ENCODE measurements around the gene CACNB2.

Gene CACNB2

DNA sequence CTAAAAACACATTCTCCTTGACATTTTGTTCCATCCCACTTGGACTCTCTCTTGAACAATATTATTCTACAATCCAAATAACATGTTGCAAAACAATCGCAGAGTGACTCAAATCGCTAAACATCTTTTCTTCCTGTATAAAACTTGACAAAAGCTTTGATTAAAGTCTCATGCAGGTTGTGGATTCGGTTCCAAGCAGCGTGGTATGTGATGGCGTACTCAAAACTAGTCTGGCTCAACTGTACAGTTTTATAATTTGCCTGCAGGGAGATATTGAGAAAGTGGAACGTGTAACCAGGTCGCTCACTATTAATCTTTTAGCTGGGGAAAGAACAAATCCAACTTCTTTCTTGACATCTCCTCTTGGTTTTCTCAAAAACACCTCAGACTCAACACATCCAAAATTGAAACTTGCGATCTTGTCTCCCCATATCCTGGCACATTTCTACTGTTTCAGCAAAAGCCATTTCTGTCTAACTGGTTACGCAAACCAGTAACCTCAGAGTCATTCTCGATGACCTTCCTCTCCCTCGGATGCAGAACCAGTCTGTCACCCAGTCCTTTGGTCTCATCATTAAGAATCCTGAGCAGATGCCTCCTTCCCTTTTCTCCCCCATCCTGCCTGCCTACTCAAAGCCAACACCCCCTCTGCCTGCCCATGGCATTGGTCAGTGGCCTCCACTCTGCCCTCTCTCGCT lies 100.1 kb downstream of the CACNB2 start:
- H3K27me3 ChIP-seq, result no peaks in the 10 kb centered on the region
- H3K4me1 ChIP-seq, result no peaks in the 10 kb centered on the region
- H3K4me2 ChIP-seq, result no peak overlapping the region
- no peak overlapping the region for H3K4me3 ChIP-seq
- H3K9ac ChIP-seq, result no peak overlapping the region
- H3K9me3 ChIP-seq, result peaks cover 6% of the 10 kb centered on the region; the same call in 1 of the 2 replicates
- no peak overlapping the region for H3K27ac ChIP-seq
- no peaks in the 10 kb centered on the region for H3K36me3 ChIP-seq
- no peak for TF ChIP-seq Cebpa-rat (IDR thresholded peaks at IDR 0.05)
- no peaks in the 10 kb centered on the region for H4K20me1 ChIP-seq

DNA sequence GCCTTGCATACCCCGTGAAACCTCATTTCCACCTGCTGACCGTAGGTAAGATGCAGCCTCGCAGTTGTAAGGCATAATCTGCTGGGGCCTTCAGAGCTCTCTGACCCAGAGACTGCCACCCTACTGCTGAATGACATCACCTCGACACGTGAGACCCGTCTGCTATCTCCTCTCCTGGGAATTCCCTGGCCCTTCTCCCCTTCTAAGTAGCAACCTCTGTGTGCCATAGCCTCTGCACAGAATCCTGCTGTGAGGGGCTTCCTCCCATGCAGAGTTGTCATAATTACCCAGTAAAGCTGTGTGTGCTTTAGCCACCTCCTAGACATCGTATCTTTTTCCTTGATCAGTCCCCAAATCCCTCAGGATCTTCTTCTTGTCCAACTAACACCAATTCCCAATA lies 106.7 kb downstream of the CACNB2 start:
- Histone ChIP-seq H3K4me2 (no peak overlapping the region), H3K9me3 (peaks cover 6% of the 10 kb centered on the region; the same call in 1 of the 2 replicates), H3K36me3 (no peaks in the 10 kb centered on the region), H4K20me1 (no peaks in the 10 kb centered on the region), H3K4me1 (no peaks in the 10 kb centered on the region), H3K9ac (no peak overlapping the region), H3K4me3 (no peak overlapping the region), H3K27me3 (no peaks in the 10 kb centered on the region), H3K27ac (no peak overlapping the region)
- no peak for TF ChIP-seq Cebpa-rat (IDR thresholded peaks at IDR 0.05)

DNA sequence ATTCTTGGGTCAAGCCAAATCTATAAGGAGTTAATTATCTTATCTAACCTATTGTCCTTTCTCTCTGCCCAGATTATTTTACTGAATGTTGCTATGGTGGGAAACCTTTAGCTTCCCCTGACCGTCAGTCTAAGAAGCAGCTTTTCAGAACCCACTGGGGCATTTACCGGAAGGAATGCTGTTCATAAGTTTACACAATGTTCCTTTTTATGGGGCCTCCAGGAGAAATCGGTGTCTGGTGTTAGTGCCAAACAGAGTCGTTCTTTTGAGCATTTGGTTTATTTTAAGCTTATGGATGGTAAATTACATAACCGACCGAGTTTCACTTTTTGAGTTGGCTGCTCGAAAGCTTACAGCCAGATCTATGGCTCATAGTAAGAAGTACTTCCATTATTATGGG lies 111.9 kb downstream of the CACNB2 start:
- H3K9ac ChIP-seq, result no peak overlapping the region
- H3K4me3 ChIP-seq, result no peak overlapping the region
- TF ChIP-seq Cebpa-rat (IDR thresholded peaks at IDR 0.05), result no peak
- H3K9me3 ChIP-seq, result no peaks in the 10 kb centered on the region
- H3K36me3 ChIP-seq, result no peaks in the 10 kb centered on the region
- no peak overlapping the region for H3K4me2 ChIP-seq
- no peaks in the 10 kb centered on the region for H3K4me1 ChIP-seq
- no peaks in the 10 kb centered on the region for H3K27me3 ChIP-seq
- H3K27ac ChIP-seq, result no peak overlapping the region
- H4K20me1 ChIP-seq, result no peaks in the 10 kb centered on the region

DNA sequence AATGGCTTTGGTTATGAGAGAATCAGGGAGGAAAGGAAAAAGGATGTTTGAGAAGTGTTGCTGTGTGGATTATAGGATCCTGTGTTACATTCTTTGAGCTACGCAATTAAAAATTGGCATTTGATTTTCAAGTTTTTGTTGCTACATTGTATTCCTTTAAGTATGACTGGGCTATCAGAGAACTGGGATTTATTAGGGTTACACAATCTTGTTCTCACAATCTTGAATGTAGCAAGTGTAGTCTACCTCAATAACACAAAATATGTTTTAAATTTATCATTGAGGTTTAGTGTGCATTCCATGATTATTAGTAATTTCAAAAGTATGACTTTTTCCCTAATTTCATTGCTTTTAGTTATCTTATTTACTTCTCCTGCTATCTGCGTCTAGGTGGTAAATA lies 113.9 kb downstream of the CACNB2 start:
- Histone ChIP-seq H3K4me1 (no peaks in the 10 kb centered on the region), H3K9me3 (no peaks in the 10 kb centered on the region), H3K27ac (no peak overlapping the region), H4K20me1 (no peaks in the 10 kb centered on the region), H3K4me2 (no peak overlapping the region), H3K9ac (no peak overlapping the region), H3K27me3 (no peaks in the 10 kb centered on the region), H3K36me3 (no peaks in the 10 kb centered on the region), H3K4me3 (no peak overlapping the region)
- no peak for TF ChIP-seq Cebpa-rat (IDR thresholded peaks at IDR 0.05)

DNA sequence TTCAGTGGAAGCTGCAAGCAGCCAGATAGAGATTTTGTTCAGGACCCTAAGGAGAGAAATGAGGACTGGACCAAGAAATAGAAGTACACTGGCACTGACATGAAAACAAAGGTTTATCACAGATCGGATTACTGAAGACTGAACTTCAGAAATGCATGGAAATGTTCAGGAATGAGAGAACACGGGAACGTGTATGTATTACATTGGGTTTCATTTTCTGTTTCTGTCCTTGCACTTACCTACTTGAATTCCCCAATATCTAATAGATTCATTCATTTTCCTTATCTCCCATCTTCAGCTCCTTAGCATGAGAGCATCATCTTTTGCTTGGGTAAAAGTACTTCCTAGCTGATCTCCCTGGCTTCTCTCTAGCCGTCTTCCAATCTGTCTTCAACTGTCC lies 114.5 kb downstream of the CACNB2 start:
- no peaks in the 10 kb centered on the region for H3K4me1 ChIP-seq
- no peak overlapping the region for H3K27ac ChIP-seq
- H3K9ac ChIP-seq, result no peak overlapping the region
- H3K9me3 ChIP-seq, result no peaks in the 10 kb centered on the region
- H3K36me3 ChIP-seq, result no peaks in the 10 kb centered on the region
- no peak overlapping the region for H3K4me2 ChIP-seq
- no peaks in the 10 kb centered on the region for H3K27me3 ChIP-seq
- no peak for TF ChIP-seq Cebpa-rat (IDR thresholded peaks at IDR 0.05)
- H4K20me1 ChIP-seq, result no peaks in the 10 kb centered on the region
- H3K4me3 ChIP-seq, result no peak overlapping the region

DNA sequence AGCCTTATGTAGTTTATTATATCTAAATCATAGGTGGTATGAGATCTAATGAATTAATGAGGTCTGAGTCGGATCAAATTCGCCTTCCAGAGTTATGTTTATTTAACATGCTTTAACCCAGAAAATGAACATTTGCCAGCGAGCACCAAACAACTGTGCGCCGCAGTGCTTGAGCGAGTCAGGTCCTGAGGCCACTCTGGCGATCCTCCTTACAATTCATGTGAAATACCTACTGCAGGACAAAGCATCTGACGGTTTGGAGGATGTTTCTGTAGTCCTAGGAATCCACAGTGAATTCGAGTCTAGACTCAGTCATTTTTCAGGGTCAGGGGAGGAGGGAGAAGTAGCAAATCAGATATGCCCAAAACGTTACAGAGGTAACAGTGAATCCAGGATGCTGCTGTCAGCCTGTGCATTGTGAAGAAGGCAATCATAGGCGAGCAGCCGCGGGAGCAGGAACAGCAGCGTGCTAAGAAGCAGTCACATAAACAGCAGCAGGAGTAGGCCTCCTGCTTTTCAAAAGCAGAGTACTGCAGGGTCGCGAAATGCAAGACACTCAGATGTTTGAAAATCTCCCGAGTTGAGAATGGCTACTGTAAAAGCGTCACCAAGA lies 120.2 kb downstream of the CACNB2 start:
- no peak overlapping the region for H3K9ac ChIP-seq
- no peak for TF ChIP-seq Cebpa-rat (IDR thresholded peaks at IDR 0.05)
- no peaks in the 10 kb centered on the region for H3K36me3 ChIP-seq
- no peaks in the 10 kb centered on the region for H4K20me1 ChIP-seq
- H3K27ac ChIP-seq, result no peak overlapping the region
- no peak overlapping the region for H3K4me3 ChIP-seq
- H3K4me1 ChIP-seq, result no peaks in the 10 kb centered on the region
- no peak overlapping the region for H3K4me2 ChIP-seq
- H3K27me3 ChIP-seq, result no peaks in the 10 kb centered on the region
- H3K9me3 ChIP-seq, result no peaks in the 10 kb centered on the region

DNA sequence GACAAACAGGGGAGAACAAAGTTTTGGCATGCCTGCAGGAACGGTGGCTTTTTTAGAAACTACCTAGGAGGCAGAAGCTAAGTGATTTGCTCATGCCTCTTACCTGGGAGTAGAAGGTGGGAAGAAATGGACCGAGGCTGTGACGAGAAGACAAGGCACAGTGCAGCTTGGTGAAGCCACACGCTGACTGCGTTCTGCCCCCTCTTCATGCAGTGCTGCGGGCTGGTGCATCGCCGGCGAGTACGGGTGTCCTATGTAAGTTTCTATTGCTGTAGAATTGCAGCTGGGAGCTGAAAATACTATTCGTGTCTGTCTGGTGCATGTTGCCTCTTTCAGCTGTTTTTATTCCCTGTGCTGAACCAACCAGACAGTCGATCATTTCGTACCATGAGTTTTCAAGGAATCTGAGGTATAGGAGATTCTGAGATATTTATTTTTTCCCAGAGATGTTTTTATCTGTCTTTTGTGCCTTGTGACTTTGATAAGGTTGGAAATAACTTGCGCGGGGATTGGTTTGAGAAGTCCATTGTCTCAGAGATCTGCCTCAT lies 120.9 kb downstream of the CACNB2 start:
- no peaks in the 10 kb centered on the region for H4K20me1 ChIP-seq
- H3K27me3 ChIP-seq, result no peaks in the 10 kb centered on the region
- H3K4me1 ChIP-seq, result no peaks in the 10 kb centered on the region
- H3K36me3 ChIP-seq, result no peaks in the 10 kb centered on the region
- H3K4me2 ChIP-seq, result no peak overlapping the region
- no peak overlapping the region for H3K9ac ChIP-seq
- H3K9me3 ChIP-seq, result no peaks in the 10 kb centered on the region
- TF ChIP-seq Cebpa-rat (IDR thresholded peaks at IDR 0.05), result no peak
- no peak overlapping the region for H3K4me3 ChIP-seq
- H3K27ac ChIP-seq, result no peak overlapping the region

DNA sequence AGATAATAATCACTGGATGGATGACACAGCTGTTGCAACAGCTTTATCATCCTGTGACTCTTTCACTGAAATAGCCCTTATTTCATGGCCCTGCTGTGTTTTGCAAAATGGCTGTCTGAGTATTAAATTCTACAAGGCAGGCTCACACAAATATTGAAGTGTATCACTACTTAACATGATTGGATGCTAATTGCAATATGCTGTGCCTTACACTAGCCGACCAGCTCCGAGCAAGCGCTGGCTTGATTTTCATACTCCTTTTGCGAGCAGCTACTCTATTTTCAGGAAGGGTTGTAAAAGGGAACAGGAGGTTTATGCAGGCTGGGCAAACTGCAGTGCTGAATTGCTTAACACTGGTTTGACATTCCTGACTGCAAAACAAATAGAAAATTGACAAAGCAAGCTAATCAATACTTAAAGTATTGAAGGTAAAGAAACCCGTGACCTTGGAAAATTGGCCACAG lies 121.6 kb downstream of the CACNB2 start:
- Histone ChIP-seq H3K36me3 (no peaks in the 10 kb centered on the region), H3K9me3 (no peaks in the 10 kb centered on the region), H3K4me3 (no peak overlapping the region), H3K27me3 (no peaks in the 10 kb centered on the region), H3K9ac (no peak overlapping the region), H3K4me2 (no peak overlapping the region), H3K4me1 (no peaks in the 10 kb centered on the region), H4K20me1 (no peaks in the 10 kb centered on the region), H3K27ac (no peak overlapping the region)
- TF ChIP-seq Cebpa-rat (IDR thresholded peaks at IDR 0.05), result no peak

DNA sequence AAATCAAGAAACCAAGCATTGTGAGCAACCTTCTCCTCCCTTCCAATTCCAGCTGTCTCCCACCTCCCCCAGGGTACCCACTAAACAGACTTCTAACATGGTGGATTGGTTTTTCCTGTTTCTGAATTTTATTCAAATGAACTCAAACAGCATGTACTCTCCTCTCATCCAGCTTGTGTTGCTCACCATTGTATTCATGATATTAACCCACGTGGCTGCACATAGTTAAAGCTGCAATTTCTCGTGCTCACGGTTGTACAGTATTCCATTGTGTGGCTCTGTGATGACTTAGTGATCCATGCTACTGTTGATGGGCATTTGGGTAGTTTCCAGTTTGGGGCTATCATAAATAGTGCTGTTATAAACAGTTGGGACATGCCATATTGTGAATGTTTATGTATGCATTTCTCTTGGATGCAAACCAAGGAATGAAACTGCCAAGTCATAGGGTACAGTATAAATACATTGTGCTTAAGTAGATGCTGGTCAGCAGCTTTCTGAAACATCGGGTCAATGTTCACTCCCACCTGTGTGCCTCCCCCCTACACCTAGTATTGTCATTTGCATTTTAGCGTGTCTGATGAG lies 124.3 kb downstream of the CACNB2 start:
- H3K4me3 ChIP-seq, result no peak overlapping the region
- no peaks in the 10 kb centered on the region for H3K36me3 ChIP-seq
- no peak overlapping the region for H3K9ac ChIP-seq
- no peaks in the 10 kb centered on the region for H3K9me3 ChIP-seq
- TF ChIP-seq Cebpa-rat (IDR thresholded peaks at IDR 0.05), result no peak
- H3K4me1 ChIP-seq, result no peaks in the 10 kb centered on the region
- no peak overlapping the region for H3K27ac ChIP-seq
- H4K20me1 ChIP-seq, result no peaks in the 10 kb centered on the region
- H3K27me3 ChIP-seq, result no peaks in the 10 kb centered on the region
- H3K4me2 ChIP-seq, result no peak overlapping the region

DNA sequence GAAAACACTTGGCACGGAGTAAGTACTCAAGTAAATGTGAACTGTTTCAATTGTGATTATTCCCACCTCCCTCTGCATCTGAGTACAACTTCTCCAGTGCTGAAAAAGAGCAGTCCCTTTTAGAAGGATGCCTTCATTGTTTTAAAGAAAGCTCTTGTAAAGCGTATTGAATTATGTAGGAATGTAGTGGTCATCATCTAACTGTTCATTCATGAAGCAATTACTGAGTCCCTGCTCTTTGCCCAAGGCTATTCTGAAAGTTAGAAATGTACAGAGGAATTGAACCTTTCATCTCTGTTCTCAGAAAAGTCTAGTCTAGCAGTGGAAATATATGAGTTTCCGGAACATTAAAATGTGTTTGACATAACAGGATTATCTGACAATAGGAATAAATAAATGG lies 127.8 kb downstream of the CACNB2 start:
- no peak overlapping the region for H3K4me2 ChIP-seq
- H3K9me3 ChIP-seq, result no peaks in the 10 kb centered on the region
- no peak overlapping the region for H3K4me3 ChIP-seq
- no peaks in the 10 kb centered on the region for H4K20me1 ChIP-seq
- no peak overlapping the region for H3K27ac ChIP-seq
- H3K27me3 ChIP-seq, result no peaks in the 10 kb centered on the region
- H3K36me3 ChIP-seq, result no peaks in the 10 kb centered on the region
- H3K9ac ChIP-seq, result no peak overlapping the region
- H3K4me1 ChIP-seq, result no peaks in the 10 kb centered on the region
- TF ChIP-seq Cebpa-rat (IDR thresholded peaks at IDR 0.05), result no peak

Data from BLaER1 (cell line).